GM23338 (cell line): ENCODE data around the gene SOX15. TPM values are rescaled to one million over a fixed set of nuclear protein-coding genes. Genes with fewer than 3 reads are reported as not detected.

Source experiments
- ATAC-seq: fragments of 200-7000 bp; cut with Tn5 transposase; 3 replicates; pipeline ENCODE4 v1.9.1; 2020
- DNase-seq: peaks from one replicate; pipeline ENCODE4 v3.0.0-alpha.2; 2015; ENCODE audit warnings: low spot score
- H2AFZ ChIP-seq: fragments of 200-600 bp; sonication (generic); 2 replicates; pipeline ENCODE4 v1.8.0; 2016; ENCODE audit warnings: antibody characterized with exemption, mild to moderate bottlenecking, moderate library complexity
- H3F3A ChIP-seq: fragments of 200-600 bp; sonication (generic); replicated peaks from 2 replicates; pipeline ENCODE4 v1.8.0; 2017; ENCODE audit warnings: antibody characterized with exemption, mixed run types, low read depth
- H3K27ac ChIP-seq: fragments of 200-600 bp; sonication (generic); 2 replicates; pipeline ENCODE4 v1.6.1; 2016; ENCODE audit warnings: low read depth
- H3K27me3 ChIP-seq: fragments of 200-600 bp; sonication (generic); 2 replicates; pipeline ENCODE4 v1.8.0; 2016; ENCODE audit warnings: mild to moderate bottlenecking, mixed run types, moderate library complexity; ENCODE audit not compliant: insufficient read depth
- H3K36me3 ChIP-seq: fragments of 200-600 bp; sonication (generic); 2 replicates; pipeline ENCODE4 v1.8.0; 2016; ENCODE audit warnings: mild to moderate bottlenecking; ENCODE audit not compliant: insufficient read depth
- H3K4me1 ChIP-seq: fragments of 200-600 bp; sonication (generic); 2 replicates; pipeline ENCODE4 v1.8.0; 2016; ENCODE audit warnings: mild to moderate bottlenecking, moderate library complexity; ENCODE audit not compliant: insufficient read depth
- H3K4me2 ChIP-seq: fragments of 200-600 bp; sonication (generic); 2 replicates; pipeline ENCODE4 v1.7.1; 2017; ENCODE audit warnings: mixed run types
- H3K4me3 ChIP-seq: fragments of 200-600 bp; sonication (generic); 2 replicates; pipeline ENCODE4 v1.6.1; 2016; ENCODE audit warnings: mixed run types
- H3K79me2 ChIP-seq: fragments of 200-600 bp; sonication (generic); replicated peaks from 2 replicates; pipeline ENCODE4 v1.8.0; 2017; ENCODE audit warnings: mild to moderate bottlenecking; ENCODE audit not compliant: insufficient read depth
- H3K9me2 ChIP-seq: fragments of 200-600 bp; sonication (generic); 2 replicates; pipeline ENCODE4 v1.8.0; 2017; ENCODE audit not compliant: insufficient read depth
- H4K20me1 ChIP-seq: fragments of 200-600 bp; sonication (generic); replicated peaks from 2 replicates; pipeline ENCODE4 v1.8.0; 2017; ENCODE audit warnings: mild to moderate bottlenecking; ENCODE audit not compliant: insufficient read depth
- H3K27ac Mint-ChIP-seq: 2 replicates; pipeline ENCODE4 v1.8.0; 2020; ENCODE audit warnings: inconsistent platforms, mild to moderate bottlenecking, moderate library complexity, mixed read lengths
- H3K27me3 Mint-ChIP-seq: 3 replicates; pipeline ENCODE4 v1.8.0; 2022; ENCODE audit warnings: low read depth, mild to moderate bottlenecking, moderate library complexity, mixed read lengths, inconsistent platforms; ENCODE audit not compliant: insufficient read depth, poor library complexity
- H3K36me3 Mint-ChIP-seq: 3 replicates; pipeline ENCODE4 v1.8.0; 2021; ENCODE audit warnings: low read depth, mild to moderate bottlenecking, inconsistent platforms, moderate library complexity, mixed read lengths
- H3K4me1 Mint-ChIP-seq: 3 replicates; pipeline ENCODE4 v1.8.0; 2020; ENCODE audit warnings: mild to moderate bottlenecking, inconsistent platforms, mixed read lengths
- H3K4me3 Mint-ChIP-seq: 3 replicates; pipeline ENCODE4 v1.8.0; 2021; ENCODE audit warnings: moderate library complexity, mild to moderate bottlenecking, inconsistent platforms, mixed read lengths
- H3K9me3 Mint-ChIP-seq: 3 replicates; pipeline ENCODE4 v1.8.0; 2020; ENCODE audit warnings: moderate library complexity, mild to moderate bottlenecking, inconsistent platforms, mixed read lengths
- CREB1 ChIP-seq: fragments of 250-450 bp; sonication (Bioruptor Pico); IDR thresholded peaks from 2 replicates; pipeline ENCODE4 v1.5.0; 2020; ENCODE audit warnings: low read depth, mild to moderate bottlenecking, moderate library complexity
- EZH2 ChIP-seq: fragments of 200-600 bp; sonication (generic); IDR thresholded peaks from one replicate; pipeline ENCODE4 v1.8.0; 2017; ENCODE audit warnings: antibody characterized with exemption, mild to moderate bottlenecking, low read depth; ENCODE audit not compliant: unreplicated experiment
- EZH2phosphoT487 ChIP-seq: fragments of 200-600 bp; sonication (generic); IDR thresholded peaks from one replicate; pipeline ENCODE4 v1.8.1; 2018; ENCODE audit warnings: antibody characterized with exemption; ENCODE audit not compliant: unreplicated experiment
- JUNB ChIP-seq: IDR thresholded peaks from one replicate; pipeline ENCODE4 v1.6.1; 2016; ENCODE audit warnings: antibody characterized with exemption; ENCODE audit not compliant: unreplicated experiment
- NANOG ChIP-seq: IDR thresholded peaks from 2 replicates; pipeline ENCODE4 v1.6.1; 2016; ENCODE audit warnings: antibody characterized with exemption, borderline replicate concordance
- POLR2AphosphoS5 ChIP-seq: IDR thresholded peaks from 2 replicates; pipeline ENCODE4 v1.6.1; 2016; ENCODE audit warnings: antibody characterized with exemption, low read depth
- STAT1 ChIP-seq: IDR thresholded peaks from one replicate; pipeline ENCODE4 v1.6.1; 2016; ENCODE audit warnings: antibody characterized with exemption; ENCODE audit not compliant: unreplicated experiment
- ZNF114 ChIP-seq: fragments of 250-450 bp; sonication (Bioruptor Pico); IDR thresholded peaks from 2 replicates; pipeline ENCODE4 v1.5.0; 2020; ENCODE audit warnings: mild to moderate bottlenecking, moderate library complexity
- ZNF331 ChIP-seq: fragments of 250-450 bp; sonication (Bioruptor Pico); IDR thresholded peaks from 2 replicates; pipeline ENCODE4 v1.5.0; 2020; ENCODE audit warnings: low read depth, mild to moderate bottlenecking, moderate library complexity
- polyA plus RNA-seq: library from polyadenylated mRNA; unstranded; fragments of >200 nt; fragmentation: Nextera tagmentation; extraction: Ambion mirVana; gene quantifications from 2 replicates; pipeline ENCODE4 v1.2.1, GENCODE V29; 2016
- total RNA-seq: library from RNA; depleted of rRNA; stranded (reverse); fragments of >200 nt; shearing (Covaris generic); gene quantifications from 2 replicates; pipeline ENCODE4 v1.2.3, GENCODE V29; 2014
- TF ChIP-seq, protein P1 (sequence below): IDR thresholded peaks from one replicate; pipeline ENCODE4 v1.6.1; 2018; ENCODE audit warnings: antibody characterized with exemption; ENCODE audit not compliant: unreplicated experiment
- TF ChIP-seq, protein P2 (sequence below): IDR thresholded peaks from 2 replicates; pipeline ENCODE4 v1.6.1; 2016; ENCODE audit warnings: antibody characterized with exemption
- TF ChIP-seq, protein P3 (sequence below): fragments of 250-450 bp; sonication (Bioruptor Pico); IDR thresholded peaks from 2 replicates; pipeline ENCODE4 v1.5.0; 2020; ENCODE audit warnings: mild to moderate bottlenecking, moderate library complexity
- TF ChIP-seq, protein P4 (sequence below), 2 experiments: fragments of 200-600 bp in 1 of 2; sonication (generic) in 1 of 2; conservative IDR thresholded peaks; 2 replicates each; pipeline versions ENCODE4 v1.5.1 to v1.6.1; 2016 to 2017; ENCODE audit warnings: antibody characterized with exemption in 2 of 2, low read depth in 2 of 2, mild to moderate bottlenecking in 2 of 2, moderate library complexity in 1 of 2

Gene SOX15
- total and polyA plus RNA-seq, 2 experiments from 2014 or later: 29.9 to 43.0 TPM

DNA sequence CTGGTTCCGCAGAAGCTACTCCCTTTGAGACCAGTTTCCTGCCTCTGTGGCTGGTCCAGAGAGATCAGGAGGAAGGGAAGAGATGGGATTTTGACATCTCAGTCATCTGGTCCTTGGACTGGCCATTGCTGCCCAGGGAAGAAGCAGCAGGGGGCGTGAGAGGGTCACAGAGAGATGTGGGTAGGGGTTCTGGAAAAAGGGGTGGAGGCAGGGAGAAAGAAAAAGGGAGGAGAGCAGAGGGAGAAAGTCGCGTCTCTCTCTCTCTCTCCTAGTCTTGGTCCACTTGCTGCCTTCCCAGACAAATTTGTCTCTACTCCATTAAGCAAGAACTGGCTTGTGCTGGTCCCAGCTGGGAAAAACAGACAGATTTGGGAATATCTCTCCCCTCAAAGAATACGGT, 44.5 kb upstream of the SOX15 start:
- H3K4me1 ChIP-seq: peaks cover 7% of the 10 kb centered on the region; the same call in 1 of the 2 replicates
- no peak overlapping the region for H3K4me3 ChIP-seq
- no peaks in the 10 kb centered on the region for H3K36me3 Mint-ChIP-seq
- H3K27ac Mint-ChIP-seq: no peak overlapping the region; the same call in 1 of the 2 replicates
- no peak for TF ChIP-seq POLR2AphosphoS5
- TF ChIP-seq ZNF331 (CRISPR knock-in tag): no peak
- TF ChIP-seq, protein P1, sequence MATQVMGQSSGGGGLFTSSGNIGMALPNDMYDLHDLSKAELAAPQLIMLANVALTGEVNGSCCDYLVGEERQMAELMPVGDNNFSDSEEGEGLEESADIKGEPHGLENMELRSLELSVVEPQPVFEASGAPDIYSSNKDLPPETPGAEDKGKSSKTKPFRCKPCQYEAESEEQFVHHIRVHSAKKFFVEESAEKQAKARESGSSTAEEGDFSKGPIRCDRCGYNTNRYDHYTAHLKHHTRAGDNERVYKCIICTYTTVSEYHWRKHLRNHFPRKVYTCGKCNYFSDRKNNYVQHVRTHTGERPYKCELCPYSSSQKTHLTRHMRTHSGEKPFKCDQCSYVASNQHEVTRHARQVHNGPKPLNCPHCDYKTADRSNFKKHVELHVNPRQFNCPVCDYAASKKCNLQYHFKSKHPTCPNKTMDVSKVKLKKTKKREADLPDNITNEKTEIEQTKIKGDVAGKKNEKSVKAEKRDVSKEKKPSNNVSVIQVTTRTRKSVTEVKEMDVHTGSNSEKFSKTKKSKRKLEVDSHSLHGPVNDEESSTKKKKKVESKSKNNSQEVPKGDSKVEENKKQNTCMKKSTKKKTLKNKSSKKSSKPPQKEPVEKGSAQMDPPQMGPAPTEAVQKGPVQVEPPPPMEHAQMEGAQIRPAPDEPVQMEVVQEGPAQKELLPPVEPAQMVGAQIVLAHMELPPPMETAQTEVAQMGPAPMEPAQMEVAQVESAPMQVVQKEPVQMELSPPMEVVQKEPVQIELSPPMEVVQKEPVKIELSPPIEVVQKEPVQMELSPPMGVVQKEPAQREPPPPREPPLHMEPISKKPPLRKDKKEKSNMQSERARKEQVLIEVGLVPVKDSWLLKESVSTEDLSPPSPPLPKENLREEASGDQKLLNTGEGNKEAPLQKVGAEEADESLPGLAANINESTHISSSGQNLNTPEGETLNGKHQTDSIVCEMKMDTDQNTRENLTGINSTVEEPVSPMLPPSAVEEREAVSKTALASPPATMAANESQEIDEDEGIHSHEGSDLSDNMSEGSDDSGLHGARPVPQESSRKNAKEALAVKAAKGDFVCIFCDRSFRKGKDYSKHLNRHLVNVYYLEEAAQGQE: no peak
- TF ChIP-seq EZH2: no peak
- TF ChIP-seq JUNB: no peak
- no peak for TF ChIP-seq EZH2phosphoT487
- TF ChIP-seq, protein P2, sequence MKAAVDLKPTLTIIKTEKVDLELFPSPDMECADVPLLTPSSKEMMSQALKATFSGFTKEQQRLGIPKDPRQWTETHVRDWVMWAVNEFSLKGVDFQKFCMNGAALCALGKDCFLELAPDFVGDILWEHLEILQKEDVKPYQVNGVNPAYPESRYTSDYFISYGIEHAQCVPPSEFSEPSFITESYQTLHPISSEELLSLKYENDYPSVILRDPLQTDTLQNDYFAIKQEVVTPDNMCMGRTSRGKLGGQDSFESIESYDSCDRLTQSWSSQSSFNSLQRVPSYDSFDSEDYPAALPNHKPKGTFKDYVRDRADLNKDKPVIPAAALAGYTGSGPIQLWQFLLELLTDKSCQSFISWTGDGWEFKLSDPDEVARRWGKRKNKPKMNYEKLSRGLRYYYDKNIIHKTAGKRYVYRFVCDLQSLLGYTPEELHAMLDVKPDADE: no peak
- TF ChIP-seq CREB1 (CRISPR knock-in tag): peak; percentile 18; the same call in 1 of the 2 replicates
- no peak for TF ChIP-seq ZNF114 (CRISPR knock-in tag)
- TF ChIP-seq, protein P3, sequence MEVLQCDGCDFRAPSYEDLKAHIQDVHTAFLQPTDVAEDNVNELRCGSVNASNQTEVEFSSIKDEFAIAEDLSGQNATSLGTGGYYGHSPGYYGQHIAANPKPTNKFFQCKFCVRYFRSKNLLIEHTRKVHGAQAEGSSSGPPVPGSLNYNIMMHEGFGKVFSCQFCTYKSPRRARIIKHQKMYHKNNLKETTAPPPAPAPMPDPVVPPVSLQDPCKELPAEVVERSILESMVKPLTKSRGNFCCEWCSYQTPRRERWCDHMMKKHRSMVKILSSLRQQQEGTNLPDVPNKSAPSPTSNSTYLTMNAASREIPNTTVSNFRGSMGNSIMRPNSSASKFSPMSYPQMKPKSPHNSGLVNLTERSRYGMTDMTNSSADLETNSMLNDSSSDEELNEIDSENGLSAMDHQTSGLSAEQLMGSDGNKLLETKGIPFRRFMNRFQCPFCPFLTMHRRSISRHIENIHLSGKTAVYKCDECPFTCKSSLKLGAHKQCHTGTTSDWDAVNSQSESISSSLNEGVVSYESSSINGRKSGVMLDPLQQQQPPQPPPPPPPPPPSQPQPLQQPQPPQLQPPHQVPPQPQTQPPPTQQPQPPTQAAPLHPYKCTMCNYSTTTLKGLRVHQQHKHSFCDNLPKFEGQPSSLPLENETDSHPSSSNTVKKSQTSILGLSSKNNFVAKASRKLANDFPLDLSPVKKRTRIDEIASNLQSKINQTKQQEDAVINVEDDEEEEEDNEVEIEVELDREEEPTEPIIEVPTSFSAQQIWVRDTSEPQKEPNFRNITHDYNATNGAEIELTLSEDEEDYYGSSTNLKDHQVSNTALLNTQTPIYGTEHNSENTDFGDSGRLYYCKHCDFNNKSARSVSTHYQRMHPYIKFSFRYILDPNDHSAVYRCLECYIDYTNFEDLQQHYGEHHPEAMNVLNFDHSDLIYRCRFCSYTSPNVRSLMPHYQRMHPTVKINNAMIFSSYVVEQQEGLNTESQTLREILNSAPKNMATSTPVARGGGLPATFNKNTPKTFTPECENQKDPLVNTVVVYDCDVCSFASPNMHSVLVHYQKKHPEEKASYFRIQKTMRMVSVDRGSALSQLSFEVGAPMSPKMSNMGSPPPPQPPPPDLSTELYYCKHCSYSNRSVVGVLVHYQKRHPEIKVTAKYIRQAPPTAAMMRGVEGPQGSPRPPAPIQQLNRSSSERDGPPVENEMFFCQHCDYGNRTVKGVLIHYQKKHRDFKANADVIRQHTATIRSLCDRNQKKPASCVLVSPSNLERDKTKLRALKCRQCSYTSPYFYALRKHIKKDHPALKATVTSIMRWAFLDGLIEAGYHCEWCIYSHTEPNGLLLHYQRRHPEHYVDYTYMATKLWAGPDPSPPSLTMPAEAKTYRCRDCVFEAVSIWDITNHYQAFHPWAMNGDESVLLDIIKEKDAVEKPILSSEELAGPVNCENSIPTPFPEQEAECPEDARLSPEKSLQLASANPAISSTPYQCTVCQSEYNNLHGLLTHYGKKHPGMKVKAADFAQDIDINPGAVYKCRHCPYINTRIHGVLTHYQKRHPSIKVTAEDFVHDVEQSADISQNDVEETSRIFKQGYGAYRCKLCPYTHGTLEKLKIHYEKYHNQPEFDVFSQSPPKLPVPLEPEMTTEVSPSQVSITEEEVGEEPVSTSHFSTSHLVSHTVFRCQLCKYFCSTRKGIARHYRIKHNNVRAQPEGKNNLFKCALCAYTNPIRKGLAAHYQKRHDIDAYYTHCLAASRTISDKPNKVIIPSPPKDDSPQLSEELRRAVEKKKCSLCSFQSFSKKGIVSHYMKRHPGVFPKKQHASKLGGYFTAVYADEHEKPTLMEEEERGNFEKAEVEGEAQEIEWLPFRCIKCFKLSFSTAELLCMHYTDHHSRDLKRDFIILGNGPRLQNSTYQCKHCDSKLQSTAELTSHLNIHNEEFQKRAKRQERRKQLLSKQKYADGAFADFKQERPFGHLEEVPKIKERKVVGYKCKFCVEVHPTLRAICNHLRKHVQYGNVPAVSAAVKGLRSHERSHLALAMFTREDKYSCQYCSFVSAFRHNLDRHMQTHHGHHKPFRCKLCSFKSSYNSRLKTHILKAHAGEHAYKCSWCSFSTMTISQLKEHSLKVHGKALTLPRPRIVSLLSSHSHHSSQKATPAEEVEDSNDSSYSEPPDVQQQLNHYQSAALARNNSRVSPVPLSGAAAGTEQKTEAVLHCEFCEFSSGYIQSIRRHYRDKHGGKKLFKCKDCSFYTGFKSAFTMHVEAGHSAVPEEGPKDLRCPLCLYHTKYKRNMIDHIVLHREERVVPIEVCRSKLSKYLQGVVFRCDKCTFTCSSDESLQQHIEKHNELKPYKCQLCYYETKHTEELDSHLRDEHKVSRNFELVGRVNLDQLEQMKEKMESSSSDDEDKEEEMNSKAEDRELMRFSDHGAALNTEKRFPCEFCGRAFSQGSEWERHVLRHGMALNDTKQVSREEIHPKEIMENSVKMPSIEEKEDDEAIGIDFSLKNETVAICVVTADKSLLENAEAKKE (CRISPR knock-in tag): no peak
- TF ChIP-seq, protein P4, sequence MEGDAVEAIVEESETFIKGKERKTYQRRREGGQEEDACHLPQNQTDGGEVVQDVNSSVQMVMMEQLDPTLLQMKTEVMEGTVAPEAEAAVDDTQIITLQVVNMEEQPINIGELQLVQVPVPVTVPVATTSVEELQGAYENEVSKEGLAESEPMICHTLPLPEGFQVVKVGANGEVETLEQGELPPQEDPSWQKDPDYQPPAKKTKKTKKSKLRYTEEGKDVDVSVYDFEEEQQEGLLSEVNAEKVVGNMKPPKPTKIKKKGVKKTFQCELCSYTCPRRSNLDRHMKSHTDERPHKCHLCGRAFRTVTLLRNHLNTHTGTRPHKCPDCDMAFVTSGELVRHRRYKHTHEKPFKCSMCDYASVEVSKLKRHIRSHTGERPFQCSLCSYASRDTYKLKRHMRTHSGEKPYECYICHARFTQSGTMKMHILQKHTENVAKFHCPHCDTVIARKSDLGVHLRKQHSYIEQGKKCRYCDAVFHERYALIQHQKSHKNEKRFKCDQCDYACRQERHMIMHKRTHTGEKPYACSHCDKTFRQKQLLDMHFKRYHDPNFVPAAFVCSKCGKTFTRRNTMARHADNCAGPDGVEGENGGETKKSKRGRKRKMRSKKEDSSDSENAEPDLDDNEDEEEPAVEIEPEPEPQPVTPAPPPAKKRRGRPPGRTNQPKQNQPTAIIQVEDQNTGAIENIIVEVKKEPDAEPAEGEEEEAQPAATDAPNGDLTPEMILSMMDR (conservative IDR thresholded peaks at IDR 0.05; ENCODE audit: low read depth in 2 of 2): peak; percentile 83 to 94
- TF ChIP-seq NANOG: no peak
- no peak for TF ChIP-seq STAT1
- peak overlapping the region; percentile 53; the same call in 1 of the 2 replicates for H3K4me2 ChIP-seq
- no peaks in the 10 kb centered on the region for H3K36me3 ChIP-seq
- 0 out of 2 replicates have a peak, but pooled peaks cover 7% of the 10 kb centered on the region for H3F3A ChIP-seq
- ATAC-seq: peak; percentile 61
- no peaks in the 10 kb centered on the region for H4K20me1 ChIP-seq
- DNase-seq: peak; percentile 91
- H3K79me2 ChIP-seq: no peaks in the 10 kb centered on the region
- H3K27me3 ChIP-seq: no peaks in the 10 kb centered on the region
- H3K9me3 Mint-ChIP-seq: no peaks in the 10 kb centered on the region
- H2AFZ ChIP-seq: peak overlapping the region; percentile 53
- H3K27me3 Mint-ChIP-seq: peaks cover 15% of the 10 kb centered on the region
- no peak overlapping the region for H3K27ac ChIP-seq
- no peak overlapping the region for H3K4me3 Mint-ChIP-seq
- peaks cover 34% of the 10 kb centered on the region for H3K4me1 Mint-ChIP-seq
- no peaks in the 10 kb centered on the region for H3K9me2 ChIP-seq
